Measurements from ENCODE around the gene DROSHA. TPM values are rescaled to one million over a fixed set of nuclear protein-coding genes. Genes with fewer than 3 reads are reported as not detected.

DROSHA gene
- total RNA-seq, 2 experiments from 2014 or later: 69.8 to 74.3 TPM

DNA sequence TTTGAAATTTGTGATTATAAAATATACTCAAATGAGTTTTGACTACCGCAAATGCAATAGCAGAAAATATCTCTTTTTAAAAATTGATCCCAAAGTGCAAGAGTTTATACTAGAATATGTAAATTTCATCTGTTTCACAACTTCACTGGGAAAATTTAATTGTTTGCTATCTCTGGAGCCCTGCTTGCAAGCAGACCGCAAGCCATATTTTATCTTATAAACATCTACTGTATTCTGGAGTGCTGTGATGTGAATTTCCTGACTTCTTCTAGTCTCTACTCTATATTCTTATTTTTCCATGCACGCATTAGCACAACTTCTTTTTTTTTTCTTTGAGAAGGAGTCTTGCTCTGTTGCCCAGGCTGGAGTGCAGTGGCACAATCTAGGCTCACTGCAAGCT is 98.7 kb downstream of the DROSHA start:
- Mint-ChIP-seq H3K9me3 (ENCODE audit: insufficient read depth) (no peaks in the 10 kb centered on the region), H3K36me3 (ENCODE audit: low read depth) (peaks cover 44% of the 10 kb centered on the region), H3K27me3 (ENCODE audit: low read depth) (no peaks in the 10 kb centered on the region), H3K4me3 (no peak overlapping the region), H3K27ac (no peak overlapping the region), H3K4me1 (ENCODE audit: low read depth) (peaks cover 9% of the 10 kb centered on the region)
- DNase-seq (no peak), ATAC-seq (no peak)
- CTCF ChIA-PET: no interaction called here
- POLR2A ChIA-PET: no interaction called here

- ChIA-PET CTCF (no interaction called here), POLR2A (no interaction called here)
- no peak overlapping the region for H3K27ac Mint-ChIP-seq
- no peak overlapping the region for H3K4me3 Mint-ChIP-seq
- DNase-seq (no peak), ATAC-seq (no peak)
- peaks cover 42% of the 10 kb centered on the region for H3K36me3 Mint-ChIP-seq (ENCODE audit: low read depth)
- H3K9me3 Mint-ChIP-seq (ENCODE audit: insufficient read depth): no peaks in the 10 kb centered on the region
- H3K27me3 Mint-ChIP-seq (ENCODE audit: low read depth): no peaks in the 10 kb centered on the region
- peaks cover 9% of the 10 kb centered on the region for H3K4me1 Mint-ChIP-seq (ENCODE audit: low read depth)
These were observed 104.1 kb downstream of the DROSHA start for GRCh38 chr5:31427724-31428309.

DNA sequence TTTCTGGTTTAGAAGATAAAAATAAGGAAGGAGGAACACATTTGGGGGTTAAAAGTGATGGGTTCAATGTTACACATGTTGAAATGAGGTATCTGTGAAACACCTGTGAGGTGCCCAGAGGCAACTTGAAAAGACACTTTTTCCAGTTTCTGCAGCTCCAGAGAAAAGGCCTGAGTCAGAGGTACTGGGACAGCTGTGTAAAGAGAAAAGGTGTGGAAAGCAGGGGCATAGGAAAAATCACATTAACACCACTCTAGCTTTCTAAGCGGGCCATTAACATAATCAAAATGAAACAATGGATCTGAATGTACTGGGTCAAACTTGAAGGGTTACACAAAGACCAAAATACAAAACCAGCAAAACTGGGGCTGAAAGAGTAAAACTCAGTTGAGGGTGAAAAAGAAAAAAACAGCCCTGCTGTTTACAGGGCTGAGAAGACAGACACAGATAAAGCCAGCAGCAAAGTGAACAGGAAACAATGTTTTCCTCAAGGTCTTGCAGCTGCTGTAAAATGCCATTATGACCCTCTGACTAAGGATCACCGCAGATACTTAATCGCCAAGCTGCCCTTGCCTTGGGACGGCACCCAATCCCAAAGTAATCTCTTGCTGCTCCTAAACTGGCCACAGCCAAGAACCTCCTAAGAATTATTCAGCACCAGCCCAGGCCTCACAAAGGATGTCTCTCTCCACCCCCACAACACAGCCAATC is 104.7 kb downstream of the DROSHA start:
- Mint-ChIP-seq H3K4me3 (no peak overlapping the region), H3K4me1 (ENCODE audit: low read depth) (peaks cover 9% of the 10 kb centered on the region), H3K9me3 (ENCODE audit: insufficient read depth) (no peaks in the 10 kb centered on the region), H3K27me3 (ENCODE audit: low read depth) (no peaks in the 10 kb centered on the region), H3K36me3 (ENCODE audit: low read depth) (peaks cover 42% of the 10 kb centered on the region), H3K27ac (no peak overlapping the region)
- ChIA-PET POLR2A (no interaction called here), CTCF (no interaction called here)
- DNase-seq (no peak), ATAC-seq (no peak)

DNA sequence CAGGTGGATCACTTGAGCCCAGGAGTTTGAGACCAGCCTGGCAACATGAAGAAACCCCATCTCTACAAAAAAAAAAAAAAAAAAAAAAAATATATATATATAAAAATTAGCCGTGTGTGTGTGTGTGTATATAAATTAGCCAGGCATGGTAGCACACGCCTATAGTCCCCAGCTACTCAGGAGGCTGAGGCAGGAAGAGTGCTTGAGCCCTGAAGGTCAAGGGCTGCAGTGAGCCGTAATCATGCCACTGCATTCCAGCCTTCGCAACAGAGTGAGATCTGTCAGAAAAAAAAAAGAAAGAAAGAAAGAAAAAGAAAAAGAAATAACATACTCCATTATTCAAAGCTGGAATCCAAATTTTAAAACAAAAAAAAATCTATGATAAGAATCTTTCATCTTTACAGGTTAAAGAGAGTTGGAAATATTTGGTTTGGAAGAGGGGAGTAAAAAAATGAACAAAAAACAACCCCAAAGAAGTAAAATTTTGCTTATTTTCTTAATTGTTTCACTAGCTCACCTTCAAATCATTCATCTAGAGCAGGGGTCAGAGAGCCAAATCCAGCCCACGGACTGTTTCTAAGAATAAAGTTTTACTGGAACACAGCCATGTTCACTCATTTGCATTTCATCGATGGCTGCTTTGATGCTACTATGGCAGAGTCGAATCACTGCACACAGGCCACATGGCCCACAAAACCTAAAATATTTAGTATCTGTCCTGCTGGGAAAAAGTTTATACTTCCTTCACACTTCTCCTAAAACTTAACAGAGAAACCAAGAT is 109.9 kb downstream of the DROSHA start:
- no peaks in the 10 kb centered on the region for H3K27me3 Mint-ChIP-seq (ENCODE audit: low read depth)
- H3K9me3 Mint-ChIP-seq (ENCODE audit: insufficient read depth): no peaks in the 10 kb centered on the region
- DNase-seq (no peak), ATAC-seq (no peak)
- CTCF ChIA-PET: no interaction called here
- H3K36me3 Mint-ChIP-seq (ENCODE audit: low read depth): peaks cover 34% of the 10 kb centered on the region
- H3K4me1 Mint-ChIP-seq (ENCODE audit: low read depth): no peaks in the 10 kb centered on the region
- no peak overlapping the region for H3K27ac Mint-ChIP-seq
- POLR2A ChIA-PET: no interaction called here
- no peak overlapping the region for H3K4me3 Mint-ChIP-seq

GRCh38 chr5:31417512-31417911 is 114.4 kb downstream of the DROSHA start:
- H3K27me3 Mint-ChIP-seq (ENCODE audit: low read depth): no peaks in the 10 kb centered on the region
- ATAC-seq (no peak), DNase-seq (no peak)
- H3K4me1 Mint-ChIP-seq (ENCODE audit: low read depth): peaks cover 2% of the 10 kb centered on the region
- H3K36me3 Mint-ChIP-seq (ENCODE audit: low read depth): peaks cover 31% of the 10 kb centered on the region
- ChIA-PET CTCF (no interaction called here), POLR2A (no interaction called here)
- H3K27ac Mint-ChIP-seq: no peak overlapping the region
- no peak overlapping the region for H3K4me3 Mint-ChIP-seq
- H3K9me3 Mint-ChIP-seq (ENCODE audit: insufficient read depth): no peaks in the 10 kb centered on the region

DNA sequence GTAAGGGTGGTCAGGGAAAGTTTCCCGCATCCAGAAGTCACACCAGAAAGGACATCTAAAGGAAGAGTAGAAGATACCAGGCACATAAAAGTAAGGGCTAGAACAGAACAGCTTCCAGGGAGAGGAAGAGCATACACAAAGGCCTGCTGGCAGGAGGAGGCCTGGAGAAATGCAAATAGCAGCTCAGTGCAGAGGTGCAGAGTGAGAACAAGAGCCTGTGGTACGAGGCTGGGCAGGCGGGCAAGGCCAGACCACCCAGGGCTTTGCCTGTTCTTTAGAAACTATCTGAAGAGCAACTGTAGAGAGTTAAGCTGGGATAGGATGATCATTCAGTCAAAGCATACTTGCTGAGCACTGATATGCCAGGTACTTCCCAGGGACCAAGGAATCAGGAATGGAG is 115.3 kb downstream of the DROSHA start:
- peaks cover 30% of the 10 kb centered on the region for H3K36me3 Mint-ChIP-seq (ENCODE audit: low read depth)
- H3K4me1 Mint-ChIP-seq (ENCODE audit: low read depth): peaks cover 2% of the 10 kb centered on the region
- ATAC-seq (no peak), DNase-seq (no peak)
- no peak overlapping the region for H3K4me3 Mint-ChIP-seq
- H3K27me3 Mint-ChIP-seq (ENCODE audit: low read depth): no peaks in the 10 kb centered on the region
- POLR2A ChIA-PET: no interaction called here
- H3K9me3 Mint-ChIP-seq (ENCODE audit: insufficient read depth): no peaks in the 10 kb centered on the region
- H3K27ac Mint-ChIP-seq: no peak overlapping the region
- CTCF ChIA-PET: no interaction called here

- peaks cover 2% of the 10 kb centered on the region for H3K4me1 Mint-ChIP-seq (ENCODE audit: low read depth)
- no peaks in the 10 kb centered on the region for H3K9me3 Mint-ChIP-seq (ENCODE audit: insufficient read depth)
- POLR2A ChIA-PET: no interaction called here
- CTCF ChIA-PET: no interaction called here
- no peaks in the 10 kb centered on the region for H3K27me3 Mint-ChIP-seq (ENCODE audit: low read depth)
- DNase-seq (no peak), ATAC-seq (no peak)
- H3K27ac Mint-ChIP-seq: no peak overlapping the region
- peaks cover 24% of the 10 kb centered on the region for H3K36me3 Mint-ChIP-seq (ENCODE audit: low read depth)
- no peak overlapping the region for H3K4me3 Mint-ChIP-seq
These were observed 115.9 kb downstream of the DROSHA start for GRCh38 chr5:31415960-31416359.

- Mint-ChIP-seq H3K9me3 (ENCODE audit: insufficient read depth) (no peaks in the 10 kb centered on the region), H3K36me3 (ENCODE audit: low read depth) (peaks cover 25% of the 10 kb centered on the region), H3K27me3 (ENCODE audit: low read depth) (no peaks in the 10 kb centered on the region), H3K27ac (no peak overlapping the region), H3K4me1 (ENCODE audit: low read depth) (peaks cover 2% of the 10 kb centered on the region), H3K4me3 (no peak overlapping the region)
- ChIA-PET CTCF (no interaction called here), POLR2A (no interaction called here)
- ATAC-seq (no peak), DNase-seq (no peak)
These were observed 116.6 kb downstream of the DROSHA start for GRCh38 chr5:31415009-31415923.

DNA sequence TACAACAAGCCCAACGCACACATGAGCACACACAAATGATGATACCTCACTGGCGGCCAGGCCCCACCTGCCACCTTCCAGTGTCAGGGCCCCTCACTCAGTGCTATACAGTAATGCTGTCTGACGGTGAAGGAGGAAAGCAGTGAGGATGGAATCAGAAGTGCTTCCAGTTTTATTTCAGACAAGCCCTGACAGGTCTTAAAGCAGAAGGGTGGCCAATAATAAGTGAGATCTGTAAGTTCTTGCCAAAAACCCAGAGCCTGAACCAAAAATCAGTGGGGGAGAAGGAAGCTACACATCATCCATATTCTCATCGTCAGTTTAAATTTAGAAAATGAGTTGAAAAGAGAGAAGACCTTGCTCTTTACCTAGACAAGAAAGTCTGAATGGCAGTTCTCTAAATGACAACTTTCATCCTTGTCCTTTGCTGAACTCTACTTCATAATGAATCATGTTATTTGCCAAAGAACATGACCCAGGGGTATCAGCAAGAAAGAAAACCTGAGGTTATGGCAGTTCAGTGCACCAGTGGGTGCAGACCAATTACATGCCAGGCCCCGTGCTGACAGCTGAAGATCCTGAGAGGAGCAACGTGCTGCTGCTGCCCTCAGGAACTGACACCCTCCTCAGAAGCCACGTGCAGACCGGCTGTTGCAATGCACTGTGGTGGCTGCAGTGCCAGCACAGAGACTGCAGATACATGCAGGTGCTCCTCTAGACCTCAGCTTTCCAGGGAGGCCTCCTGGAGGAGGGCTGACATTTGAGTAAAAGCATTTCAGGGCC is 118.7 kb downstream of the DROSHA start:
- ChIA-PET CTCF (no interaction called here), POLR2A (no interaction called here)
- Mint-ChIP-seq H3K36me3 (ENCODE audit: low read depth) (peaks cover 42% of the 10 kb centered on the region), H3K27me3 (ENCODE audit: low read depth) (no peaks in the 10 kb centered on the region), H3K27ac (no peak overlapping the region), H3K4me1 (ENCODE audit: low read depth) (peaks cover 2% of the 10 kb centered on the region), H3K4me3 (no peak overlapping the region), H3K9me3 (ENCODE audit: insufficient read depth) (no peaks in the 10 kb centered on the region)
- no peak for DNase-seq
- ATAC-seq: no peak

DNA sequence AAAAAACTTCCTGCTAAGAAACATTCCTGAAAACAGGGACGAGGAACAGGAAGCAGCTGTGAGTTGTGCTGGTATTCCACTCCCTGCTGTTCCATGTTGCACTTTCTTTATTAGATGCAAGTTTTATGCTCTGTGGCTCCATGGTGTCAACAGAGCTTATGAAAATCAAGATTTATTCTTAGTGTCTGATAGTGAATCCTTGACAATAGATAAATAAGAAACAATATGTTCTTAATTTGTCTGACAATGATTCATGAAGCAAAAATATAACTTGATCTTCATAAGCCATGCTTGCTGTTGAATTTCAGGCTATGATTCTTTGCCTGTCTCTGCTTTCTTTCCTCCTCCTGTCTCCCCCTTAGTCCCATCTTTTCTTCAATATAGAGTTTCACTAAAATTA is 119.6 kb downstream of the DROSHA start:
- POLR2A ChIA-PET: no interaction called here
- no peaks in the 10 kb centered on the region for H3K9me3 Mint-ChIP-seq (ENCODE audit: insufficient read depth)
- H3K27ac Mint-ChIP-seq: no peak overlapping the region
- H3K4me1 Mint-ChIP-seq (ENCODE audit: low read depth): peaks cover 2% of the 10 kb centered on the region
- H3K27me3 Mint-ChIP-seq (ENCODE audit: low read depth): no peaks in the 10 kb centered on the region
- no peak overlapping the region for H3K4me3 Mint-ChIP-seq
- peaks cover 47% of the 10 kb centered on the region for H3K36me3 Mint-ChIP-seq (ENCODE audit: low read depth)
- CTCF ChIA-PET: no interaction called here
- no peak for DNase-seq
- ATAC-seq: no peak

DNA sequence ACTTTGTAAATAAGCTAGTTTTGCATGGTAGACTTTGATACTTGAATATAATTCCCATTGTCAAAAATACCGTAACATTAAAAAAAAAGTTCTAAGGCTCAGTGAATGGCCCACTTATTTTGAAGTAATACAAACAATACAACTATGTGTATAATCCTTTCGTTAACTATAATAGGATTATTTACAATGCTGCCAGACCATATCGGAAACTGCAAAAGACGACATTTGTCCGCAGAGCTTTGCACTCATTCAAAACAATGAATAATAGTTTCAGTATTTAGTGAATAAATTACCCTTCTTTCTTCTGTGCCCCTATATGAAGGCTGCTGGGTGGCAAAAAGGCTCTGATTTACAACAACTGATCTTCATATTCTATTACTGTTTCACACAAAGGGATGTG is 121.8 kb downstream of the DROSHA start:
- Mint-ChIP-seq H3K4me3 (no peak overlapping the region), H3K4me1 (ENCODE audit: low read depth) (peaks cover 2% of the 10 kb centered on the region), H3K27ac (no peak overlapping the region), H3K27me3 (ENCODE audit: low read depth) (no peaks in the 10 kb centered on the region), H3K36me3 (ENCODE audit: low read depth) (peaks cover 58% of the 10 kb centered on the region), H3K9me3 (ENCODE audit: insufficient read depth) (no peaks in the 10 kb centered on the region)
- POLR2A ChIA-PET: no interaction called here
- ATAC-seq: no peak
- CTCF ChIA-PET: interaction anchor here (0.6 kb wide), 1 partner anchor 62 kb away, joined by 3 read pairs; no protein-coding TSS in a partner anchor
- no peak for DNase-seq

All from activated CD8-positive, alpha-beta T cell treated with anti-CD3 and anti-CD28 coated beads, Interleukin-2, amount 10 ng/mL, durations not matched to agents 7 days and 5 days (primary cell).